K562 (cell line): ENCODE measurements around the gene YBX3. TPM values are rescaled to one million over a fixed set of nuclear protein-coding genes. Genes with fewer than 3 reads are reported as not detected.
A peak's percentile ranks its signal among the peaks of the same experiment; 100 is the strongest.

Experiments
- ATAC-seq: fragments of 200-7000 bp; cut with Tn5 transposase; 3 replicates; pipeline ENCODE4 v1.9.1; 2020; ENCODE audit warnings: moderate library complexity
- Bru-seq: library from RNA; stranded (reverse); fragments of 400-500 nt; gene quantifications from one replicate; lab custom pipeline; 2021; lab: Mats Ljungman, UMichigan
- BruChase-seq, 2 experiments: library from RNA; stranded (reverse); fragments of 400-500 nt; gene quantifications; one replicate each; lab custom pipeline; 2021; lab: Mats Ljungman, UMichigan
- BruUV-seq: library from RNA; stranded (reverse); fragments of 400-500 nt; replicated peaks from 2 replicates; lab custom pipeline; 2021; lab: Mats Ljungman, UMichigan
- CTCF ChIA-PET: fragments of 300-600 bp; formaldehyde crosslinking; extraction: SDS; loops from one replicate; lab custom pipeline; 2021; ENCODE audit warnings: low intra/inter-chr PET ratio; lab: Yijun Ruan, JAX
- POLR2A ChIA-PET: fragments of 300-600, 350-650 bp; sonication (Branson Sonifier 250); formaldehyde crosslinking; extraction: SDS; loops from one replicate; lab custom pipeline; 2021; ENCODE audit warnings: antibody characterized with exemption, inconsistent platforms; lab: Yijun Ruan, JAX
- DNase-seq, 4 experiments: peaks; one replicate each; pipeline versions ENCODE4 v3.0.0 to v3.0.0-alpha.2; 2011 to 2018; ENCODE audit warnings: low spot score in 3 of 4, mixed read lengths in 3 of 4; ENCODE audit errors: extremely low read depth in 1 of 4
- FAIRE-seq: peaks from 2 replicates; lab custom pipeline; 2011; peaks lifted over from hg19 to GRCh38; lab: Jason Lieb, UNC
- H2AFZ ChIP-seq: 2 replicates; pipeline ENCODE4 v1.6.0; 2011; ENCODE audit warnings: low read depth, low read length, control low read depth, inconsistent platforms
- H3K27ac ChIP-seq: fragments of 200-600 bp; 3 replicates; pipeline ENCODE4 v1.8.0; 2011; ENCODE audit warnings: low read depth, mild to moderate bottlenecking, control low read depth, inconsistent platforms, low read length, moderate library complexity, mixed read lengths; ENCODE audit errors: extremely low read depth
- H3K27me3 ChIP-seq, 2 experiments: fragments of 300-600 bp in 1 of 2; 2 replicates in 1 of 2; 3 replicates in 1 of 2; pipeline versions ENCODE4 v1.6.0 to v1.8.0; 2011; ENCODE audit warnings: inconsistent platforms in 2 of 2, low read length in 2 of 2, mild to moderate bottlenecking in 1 of 2, mixed read lengths in 1 of 2, moderate library complexity in 1 of 2; ENCODE audit not compliant: control insufficient read depth in 2 of 2, insufficient read depth in 2 of 2
- H3K36me3 ChIP-seq: fragments of 300-600 bp; 3 replicates; pipeline ENCODE4 v1.8.0; 2011; ENCODE audit warnings: mild to moderate bottlenecking, low read length, inconsistent platforms; ENCODE audit not compliant: control insufficient read depth, insufficient read depth
- H3K4me1 ChIP-seq, 2 experiments: fragments of 200-600 bp in 1 of 2; replicated peaks in 1 of 2; 2 replicates in 1 of 2; 3 replicates in 1 of 2; pipeline versions ENCODE4 v1.5.1 to v1.8.0; 2011; ENCODE audit warnings: inconsistent platforms in 2 of 2, low read length in 2 of 2, mild to moderate bottlenecking in 1 of 2, mixed read lengths in 1 of 2, moderate library complexity in 1 of 2; ENCODE audit not compliant: control insufficient read depth in 2 of 2, insufficient read depth in 2 of 2
- H3K4me2 ChIP-seq: 2 replicates; pipeline ENCODE4 v1.6.1; 2011; ENCODE audit warnings: low read length, control low read depth, inconsistent platforms, mixed read lengths; ENCODE audit not compliant: insufficient read depth
- H3K4me3 ChIP-seq: fragments of 200-600 bp; sonication (generic), shearing (Covaris generic); 2 replicates; pipeline ENCODE4 v1.5.1; 2016; ENCODE audit warnings: control low read depth, inconsistent platforms
- H3K79me2 ChIP-seq: fragments of 200-600 bp; 3 replicates; pipeline ENCODE4 v1.8.0; 2011; ENCODE audit warnings: low read length, inconsistent platforms; ENCODE audit not compliant: control insufficient read depth, insufficient read depth
- H3K9ac ChIP-seq, 2 experiments: 2 replicates each; pipeline versions ENCODE4 v1.6.0 to v1.6.1; 2011; ENCODE audit warnings: low read depth in 2 of 2, low read length in 2 of 2, control low read depth in 1 of 2, inconsistent platforms in 1 of 2, mild to moderate bottlenecking in 1 of 2, mixed read lengths in 1 of 2; ENCODE audit not compliant: insufficient read depth in 1 of 2
- H3K9me1 ChIP-seq: one replicate; pipeline ENCODE4 v1.6.0; 2011; ENCODE audit warnings: inconsistent platforms, mild to moderate bottlenecking, low read length, moderate library complexity; ENCODE audit not compliant: control insufficient read depth, insufficient read depth
- H3K9me3 ChIP-seq: replicated peaks from 2 replicates; pipeline ENCODE4 v1.5.1; 2011; ENCODE audit warnings: low read depth, low read length, inconsistent platforms; ENCODE audit not compliant: control insufficient read depth, insufficient read depth
- H4K20me1 ChIP-seq: replicated peaks from 2 replicates; pipeline ENCODE4 v1.6.1; 2011; ENCODE audit warnings: low read length, inconsistent platforms, mixed read lengths; ENCODE audit not compliant: control insufficient read depth, insufficient read depth
- NONO ChIP-seq, 2 experiments: fragments of 200-400 bp in 1 of 2; fragments of 450-650 bp in 1 of 2; formaldehyde crosslinking in 1 of 2; IDR thresholded peaks; 2 replicates each; pipeline ENCODE4 v1.6.1; 2017; ENCODE audit warnings: low read depth in 2 of 2, mild to moderate bottlenecking in 2 of 2, moderate library complexity in 2 of 2, low read length in 1 of 2
- RBBP5 ChIP-seq: fragments of 200-600 bp; sonication (generic); IDR thresholded peaks from 2 replicates; pipeline ENCODE4 v1.6.1; 2012; ENCODE audit warnings: borderline replicate concordance, mild to moderate bottlenecking, low read length, control low read depth, inconsistent platforms; ENCODE audit not compliant: insufficient read depth, poor library complexity, severe bottlenecking
- VEZF1 ChIP-seq: fragments of 200-800 bp; sonication (Bioruptor generic); IDR thresholded peaks from 2 replicates; pipeline ENCODE4 v1.6.1; 2017; ENCODE audit warnings: missing genetic modification characterization, missing compliant biosample characterization
- YY1 ChIP-seq, 3 experiments: IDR thresholded peaks; 2 replicates each; pipeline ENCODE4 v1.6.1; 2011; ENCODE audit warnings: low read length in 2 of 3, mild to moderate bottlenecking in 2 of 3, moderate library complexity in 2 of 3, borderline replicate concordance in 1 of 3, control low read depth in 1 of 3, low read depth in 1 of 3; ENCODE audit not compliant: insufficient read depth in 3 of 3, insufficient replicate concordance in 2 of 3, control insufficient read depth in 1 of 3, insufficient read length in 1 of 3; ENCODE audit errors: extremely low read depth in 1 of 3
- ZBTB11 ChIP-seq, 3 experiments: fragments of 200-800 bp in 1 of 3; fragments of 250-450 bp in 1 of 3; fragments of 450-650 bp in 1 of 3; sonication (Bioruptor Pico) in 1 of 3; sonication (Bioruptor generic) in 1 of 3; formaldehyde crosslinking in 1 of 3; IDR thresholded peaks; 2 replicates each; pipeline versions ENCODE4 v1.6.1 to v1.8.0; 2016 to 2022; ENCODE audit warnings: mild to moderate bottlenecking in 2 of 3, missing genetic modification characterization in 2 of 3, missing compliant biosample characterization in 1 of 3, moderate library complexity in 1 of 3
- WGBS: fragments of 100-300 bp; shearing (Covaris generic); methylation state at CpG from one replicate; pipeline ENCODE4 v1.1.6; 2016; ENCODE audit warnings: low coverage, mixed read lengths; ENCODE audit not compliant: insufficient coverage; ENCODE audit errors: missing lambda C conversion rate; 5-methylcytosine and 5-hydroxymethylcytosine counted together
- in situ Hi-C: fragments of 300-500 bp; cut with MboI; formaldehyde crosslinking; loops from 4 replicates; pipeline ENCODE4 v1.15.0; 2018; ENCODE audit warnings: inconsistent platforms, mixed read lengths
- intact Hi-C: fragments of 100-400 bp; cut with micrococcal nuclease; formaldehyde crosslinking; loops from 2 replicates; pipeline ENCODE4 v1.14.2; 2022
- long read RNA-seq, 3 experiments: library from polyadenylated mRNA in 2 of 3; library from RNA in 1 of 3; unstranded in 2 of 3; stranded (forward) in 1 of 3; transcript quantifications; one replicate each; pipeline ENCODE4 v2.0.0, GENCODE V29; 2019 to 2022
- polyA minus RNA-seq, 3 experiments: library from RNA; depleted of rRNA, polyadenylated mRNA; stranded (reverse); fragments of >200 nt; gene quantifications; 2 replicates each; pipeline ENCODE4 v1.2.3, GENCODE V29; 2011
- polyA plus RNA-seq, 8 experiments: library from polyadenylated mRNA; depleted of rRNA in 4 of 8; stranded (reverse) in 5 of 8; unstranded in 3 of 8; fragments of >200 nt; fragmentation: Nextera tagmentation in 2 of 8; fragmentation: Illumina TruSeq in 1 of 8; extraction: Ambion mirVana in 2 of 8; extraction: Trizol in 1 of 8; gene quantifications; 2 replicates each; pipeline versions ENCODE4 v1.2.1 to v1.2.3, GENCODE V29; 2011 to 2014; ENCODE audit warnings: inconsistent platforms in 1 of 8, missing spikeins in 1 of 8
- total RNA-seq, 7 experiments: library from RNA; depleted of rRNA in 6 of 7; stranded (reverse); fragments of >200 nt in 6 of 7; fragmentation: Illumina TruSeq in 2 of 7; extraction: Trizol in 2 of 7; gene quantifications; 2 replicates each; pipeline versions ENCODE4 v1.2.1 to v1.2.3, GENCODE V29; 2011 to 2021; ENCODE audit warnings: low replicate concordance in 1 of 7

YBX3 gene
- total RNA-seq (2011; cell fraction: chromatin; rRNA removed; ENCODE audit: low replicate concordance) = 51.3 and 79.8 TPM in 2 replicates
- total RNA-seq (2011; cell fraction: nucleolus; rRNA removed) = 31.9 and 37.2 TPM in 2 replicates
- 53.0 and 69.2 TPM in 2 replicates for total RNA-seq (2011; cell fraction: nucleoplasm; rRNA removed)
- total RNA-seq (2014; rRNA removed) = 81.5 and 129 TPM in 2 replicates
- 86.4 and 100 TPM in 2 replicates for total RNA-seq (2014; rRNA removed; fragmentation: Illumina TruSeq; extraction: Trizol)
- 72.3 and 75.3 TPM in 2 replicates for total RNA-seq (2015; rRNA removed; fragmentation: Illumina TruSeq; extraction: Trizol)
- 196 and 210 TPM in 2 replicates for total RNA-seq (2021)
- polyA plus RNA-seq (2011; rRNA removed) = 36.7 and 64.4 TPM in 2 replicates
- 55.8 and 69.1 TPM in 2 replicates for polyA plus RNA-seq (2011; cell fraction: cytosol; rRNA removed)
- polyA plus RNA-seq (2011; cell fraction: nucleus; rRNA removed) = 124 and 194 TPM in 2 replicates
- polyA plus RNA-seq (2012) = 94.8 and 138 TPM in 2 replicates
- polyA plus RNA-seq (2014; fragmentation: Illumina TruSeq; extraction: Trizol) = 193 and 239 TPM in 2 replicates
- 10 to 100 TPM; 47.0 to 51.2 TPM for polyA plus RNA-seq (2014; fragmentation: Nextera tagmentation; extraction: Ambion mirVana)
- polyA plus RNA-seq (2014; rRNA removed) = 89.2 and 107 TPM in 2 replicates
- 34.6 and 42.5 TPM in 2 replicates for polyA minus RNA-seq (2011; rRNA and poly(A)+ RNA removed)
- 42.3 and 61.3 TPM in 2 replicates for polyA minus RNA-seq (2011; cell fraction: cytosol; rRNA and poly(A)+ RNA removed)
- polyA minus RNA-seq (2011; cell fraction: nucleus; rRNA and poly(A)+ RNA removed) = 64.6 and 92.0 TPM in 2 replicates
- percentile 95 among the genes with signal in this experiment for Bru-seq, nascent RNA
- percentile 89 among the genes with signal in this experiment for BruChase-seq, experiment 1, labeled RNA remaining after a 2-hour chase
- BruChase-seq, experiment 2, labeled RNA remaining after a 6-hour chase = percentile 86 among the genes with signal in this experiment
- long read RNA-seq, experiment 1, transcript YBX3-202 (9 exons, 1,708 nt) = minor isoform, 294 of 1,039 reads
- long read RNA-seq, experiment 1, transcript YBX3-201 (10 exons, 1,796 nt) = major isoform, 571 of 1,039 reads
- long read RNA-seq, experiment 1, partial matches to known transcripts = 27 of 1,039 reads
- long read RNA-seq, experiment 1, other reads (novel, unspliced or antisense) = 146 of 1,039 reads
- long read RNA-seq, experiment 2, transcript YBX3-202 (9 exons, 1,708 nt) = minor isoform, 30 of 143 reads
- long read RNA-seq, experiment 2, transcript YBX3-201 (10 exons, 1,796 nt) = major isoform, 41 of 143 reads
- long read RNA-seq, experiment 2, partial matches to known transcripts = 28 of 143 reads
- long read RNA-seq, experiment 2, other reads (novel, unspliced or antisense) = 43 of 143 reads
- long read RNA-seq, experiment 3, transcript YBX3-202 (9 exons, 1,708 nt) = minor isoform, 7 of 31 reads
- long read RNA-seq, experiment 3, transcript YBX3-201 (10 exons, 1,796 nt) = major isoform, 13 of 31 reads
- long read RNA-seq, experiment 3, partial matches to known transcripts = 4 of 31 reads
- long read RNA-seq, experiment 3, other reads (novel, unspliced or antisense) = 7 of 31 reads

GRCh38 chr12:10722905-10723746 is at the start of gene YBX3:
TSS of gene YBX3 (minus strand) at chr12:10723323. CDS start at chr12:10723111, 212 bp downstream.
- peaks cover 0 to 3% of the 10 kb centered on the region in 2 experiments; a peak in 1 of 5 replicates for H3K4me1 ChIP-seq
- H2AFZ ChIP-seq = peak within 1 kb of the TSS; percentile 94
- ATAC-seq = peak; percentile 90
- no peak for FAIRE-seq
- H3K27me3 ChIP-seq = no peaks in the 10 kb centered on the region
- peak within 1 kb of the TSS; percentile 89 for H3K4me3 ChIP-seq
- peaks cover 18% of the 10 kb centered on the region; the same call in 2 of the 3 replicates for H3K36me3 ChIP-seq
- H3K9ac ChIP-seq = peak within 1 kb of the TSS; percentile 88 to 96
- intact Hi-C loops (no loop called here), in situ Hi-C loops (no loop called here)
- H3K9me1 ChIP-seq = no peaks in the 10 kb centered on the region
- ChIA-PET CTCF (no interaction called here), POLR2A (interaction anchor here (0.7 to 1.5 kb wide), 3 partner anchors 9 to 17 kb away, joined by 3 to 5 read pairs (median 4); no protein-coding TSS in a partner anchor)
- no TSS peak for BruUV-seq
- peak within 1 kb of the TSS; percentile 83 for H3K27ac ChIP-seq
- peak within 1 kb of the TSS; percentile 96 for H3K4me2 ChIP-seq
- peak; percentile 36 to 82 (median 62) for DNase-seq
- 0% methylated on average over 11 of the region's 95 CpGs for WGBS
- H3K79me2 ChIP-seq = peaks cover 55% of the 10 kb centered on the region
- H3K9me3 ChIP-seq = no peaks in the 10 kb centered on the region
- H4K20me1 ChIP-seq = 0 out of 2 replicates have a peak, but pooled peaks cover 6% of the 10 kb centered on the region
- peak in 1 of 2 experiments; percentile 51; a peak in 2 of 4 replicates for TF ChIP-seq NONO (IDR thresholded peaks at IDR 0.05; ENCODE audit: low read depth in 2 of 2, low read length in 1 of 2)
- TF ChIP-seq ZBTB11 (CRISPR knock-in tag; IDR thresholded peaks at IDR 0.05) = 0 out of 6 replicates have a peak, but pooled peaks of 1 of the 3 experiments have one; percentile 10
- TF ChIP-seq RBBP5 = no peak
- peak in 2 of 3 experiments; percentile 76 to 86 for TF ChIP-seq YY1 (IDR thresholded peaks at IDR 0.05; ENCODE audit: borderline replicate concordance in 1 of 3, control insufficient read depth in 1 of 3, extremely low read depth in 1 of 3, insufficient read depth in 3 of 3, insufficient read length in 1 of 3, insufficient replicate concordance in 2 of 3, low read depth in 1 of 3, low read length in 2 of 3)
- peak; percentile 53; the same call in 1 of the 2 replicates for TF ChIP-seq VEZF1 (CRISPR knock-in tag)
